Stimulated activated CD8-positive, alpha-beta memory T cell treated with anti-CD3 and anti-CD28 coated beads, Interleukin-4, amount 100 ng/mL, for 24 hours (primary cell): ENCODE measurements around the gene IL1RAPL2.
"Not testable (repeated sequence)": the region's sequence is repeated elsewhere in the genome, so short reads cannot be mapped to it uniquely, and the experiment has no call there.

Experiments
- DNase-seq: peaks from one replicate; pipeline ENCODE4 v3.0.0-alpha.2; 2020; ENCODE audit warnings: low read depth

IL1RAPL2 gene

GRCh38 chrX:105173071-105173470 is 607.1 kb downstream of the IL1RAPL2 start:
- no peak for DNase-seq

GRCh38 chrX:105179644-105180043 is 613.6 kb downstream of the IL1RAPL2 start:
- DNase-seq: no peak

GRCh38 chrX:105189093-105189492 is 623.1 kb downstream of the IL1RAPL2 start:
- no peak for DNase-seq

DNA sequence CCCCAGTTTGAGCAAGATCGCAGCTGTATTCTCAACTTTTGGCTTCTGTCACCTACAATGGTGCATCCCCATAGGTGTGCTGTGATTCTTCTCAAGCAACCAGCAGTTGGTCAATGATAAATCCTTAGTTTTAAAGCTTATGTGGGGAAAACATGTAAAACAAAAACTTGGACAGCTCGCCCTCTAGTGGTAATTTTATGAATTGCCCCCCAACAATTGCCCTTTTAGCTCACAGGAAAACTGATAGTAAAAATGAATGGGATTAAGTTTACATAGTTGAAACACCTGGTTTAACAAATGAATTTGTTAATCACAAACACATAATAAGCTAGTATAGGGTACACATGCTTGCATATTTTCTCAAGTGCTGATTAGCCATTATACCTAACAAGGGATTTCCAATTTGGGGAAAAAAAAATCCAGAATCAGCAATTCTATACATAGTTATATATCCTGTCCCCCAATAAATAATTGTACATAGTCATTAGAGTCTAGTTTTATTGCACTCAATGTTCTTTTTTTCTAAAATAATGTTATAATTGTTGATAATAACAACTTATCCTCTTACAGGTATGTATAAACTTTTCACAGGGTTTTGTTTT is 624.4 kb downstream of the IL1RAPL2 start:
- DNase-seq: no peak

DNA sequence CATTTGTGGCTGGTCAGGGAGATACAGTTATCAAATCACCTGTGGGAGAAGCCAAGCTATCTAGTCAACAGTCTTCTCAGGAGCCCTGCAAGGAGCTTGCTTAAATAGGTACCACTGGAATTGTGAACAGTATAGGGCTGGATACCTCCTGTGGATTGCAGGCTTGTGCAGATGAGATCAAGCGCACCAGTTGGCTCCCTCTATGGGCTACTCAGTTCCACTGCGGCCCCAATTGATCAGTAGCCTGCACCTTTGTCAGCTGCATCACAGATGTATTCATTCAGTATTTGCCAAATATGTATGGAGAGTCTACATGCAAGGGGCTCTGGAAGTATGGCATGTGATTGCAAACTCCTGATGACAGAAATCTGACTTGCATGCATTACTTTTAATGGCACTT is 625.9 kb downstream of the IL1RAPL2 start:
- no peak for DNase-seq

GRCh38 chrX:105209406-105209805 is 643.4 kb downstream of the IL1RAPL2 start:
- DNase-seq: no peak

- no peak for DNase-seq
Observed at GRCh38 chrX:105210258-105210657, 644.3 kb downstream of the IL1RAPL2 start.

DNA sequence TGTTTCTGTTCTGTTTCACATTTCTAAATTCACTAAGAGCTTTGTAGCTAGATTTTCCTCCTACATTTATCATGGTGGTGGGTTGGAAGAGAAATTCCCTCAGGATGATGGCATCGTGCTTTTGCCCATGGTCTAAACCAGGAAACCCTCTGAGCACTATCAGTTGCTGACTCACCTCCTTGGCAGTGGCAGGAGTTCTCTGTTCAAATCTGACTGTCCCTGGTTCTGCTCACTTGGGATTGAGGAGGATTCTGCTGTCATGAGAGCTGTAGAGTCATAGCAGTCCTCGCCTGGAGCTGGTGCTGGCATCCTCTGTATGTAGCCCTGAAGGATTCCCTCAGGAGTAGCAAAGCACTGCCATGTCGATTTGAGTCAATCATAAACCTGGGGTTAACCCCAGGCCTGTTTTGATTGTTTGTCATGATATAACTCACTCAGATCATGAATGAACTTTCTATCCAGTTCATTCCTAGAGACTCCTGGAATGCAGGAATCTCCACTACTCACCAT is 645.1 kb downstream of the IL1RAPL2 start:
- DNase-seq: no peak

DNA sequence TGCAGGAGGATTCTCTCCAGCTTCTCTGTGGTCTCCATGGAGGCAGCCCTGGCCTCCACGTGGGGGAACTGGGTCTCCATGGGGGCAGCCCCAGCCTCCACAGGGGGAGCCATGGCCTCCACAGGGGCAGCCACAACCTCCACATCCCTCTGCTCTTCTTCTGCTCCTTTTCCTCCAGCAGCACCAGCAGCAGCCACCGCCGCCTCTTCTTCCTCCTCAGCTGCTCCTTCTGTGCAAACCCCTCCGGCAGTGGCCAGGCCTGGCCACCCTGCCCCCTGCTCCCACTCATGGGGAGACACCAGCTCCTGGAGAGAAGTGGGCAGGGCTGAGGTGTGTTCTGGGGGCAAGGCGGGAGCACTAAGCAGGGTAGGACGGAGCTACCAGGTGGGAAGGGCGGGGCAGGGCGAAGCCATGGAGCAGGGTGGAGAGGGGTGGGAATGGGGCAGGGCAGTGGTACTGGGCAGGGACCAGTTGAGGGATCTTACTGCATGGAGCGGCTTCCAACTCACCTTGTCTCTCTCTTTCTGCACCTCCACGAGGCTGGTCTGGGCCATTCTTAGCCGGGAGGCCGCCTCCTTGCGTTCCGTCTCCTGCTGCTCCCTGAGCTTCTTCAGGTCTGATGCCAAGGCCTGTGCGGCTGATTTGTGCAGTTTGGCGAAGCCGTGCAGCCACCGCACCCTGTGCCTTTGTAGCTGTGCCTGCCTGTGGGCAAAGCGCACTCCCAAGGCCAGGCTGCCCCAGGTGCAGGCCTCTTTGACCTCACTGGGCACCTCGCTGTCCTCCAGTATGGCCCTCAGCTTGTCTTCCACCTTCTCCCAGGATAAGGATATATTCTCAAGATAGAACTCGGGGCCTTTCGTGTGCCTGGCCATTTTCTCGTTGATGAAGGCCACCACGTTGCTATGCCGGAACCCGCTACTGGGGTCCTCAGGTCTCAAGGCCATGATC is 653.7 kb downstream of the IL1RAPL2 start:
- no peak for DNase-seq

- DNase-seq: no peak
Observed at GRCh38 chrX:105220636-105221035, 654.6 kb downstream of the IL1RAPL2 start, which contains the start of gene TEX13A. TSS of gene TEX13A (minus strand) at chrX:105220694. CDS start at chrX:105220397, 297 bp downstream.

DNA sequence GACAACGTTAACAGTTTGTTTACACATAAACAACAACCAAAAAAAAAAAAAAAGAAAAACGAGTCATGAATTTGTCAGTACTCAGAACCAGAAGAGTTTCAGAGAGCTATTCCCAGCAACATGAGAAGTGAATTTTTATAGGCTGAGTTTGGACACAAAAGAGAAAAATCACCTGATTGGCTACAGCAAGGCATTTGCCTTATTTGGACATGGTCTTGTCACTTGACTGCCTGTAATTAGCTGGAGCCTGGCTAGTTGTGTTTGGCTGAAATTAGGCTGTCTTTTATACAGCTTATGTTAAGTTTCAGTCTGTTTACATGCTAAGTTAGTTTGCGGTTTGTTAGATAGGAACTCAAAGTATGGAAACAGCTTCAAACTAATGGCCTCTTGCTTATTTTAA is 655.4 kb downstream of the IL1RAPL2 start:
- DNase-seq: no peak

DNA sequence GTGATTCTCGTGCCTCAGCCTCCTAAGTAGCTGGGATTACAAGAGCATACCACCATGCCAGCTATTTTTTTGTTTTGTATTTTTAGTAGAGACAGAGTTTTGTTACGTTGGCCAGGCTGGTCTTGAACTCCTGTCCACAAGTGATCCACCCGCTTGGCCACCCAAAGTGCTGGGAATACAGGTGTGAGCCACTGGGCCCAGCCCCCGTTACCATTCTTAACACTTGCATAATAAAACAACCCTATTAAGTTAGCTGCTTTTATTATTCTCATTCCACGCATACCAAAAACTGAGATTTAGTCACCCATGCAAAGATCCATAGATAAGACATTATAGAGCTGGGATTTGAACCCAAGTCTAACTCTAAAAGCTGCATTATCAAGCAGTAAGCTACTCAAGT is 660.5 kb downstream of the IL1RAPL2 start:
- DNase-seq: no peak

- DNase-seq: no peak
Observed at GRCh38 chrX:105228602-105229001, 662.6 kb downstream of the IL1RAPL2 start.

- no peak for DNase-seq
Observed at GRCh38 chrX:105229146-105229545, 663.1 kb downstream of the IL1RAPL2 start.

DNA sequence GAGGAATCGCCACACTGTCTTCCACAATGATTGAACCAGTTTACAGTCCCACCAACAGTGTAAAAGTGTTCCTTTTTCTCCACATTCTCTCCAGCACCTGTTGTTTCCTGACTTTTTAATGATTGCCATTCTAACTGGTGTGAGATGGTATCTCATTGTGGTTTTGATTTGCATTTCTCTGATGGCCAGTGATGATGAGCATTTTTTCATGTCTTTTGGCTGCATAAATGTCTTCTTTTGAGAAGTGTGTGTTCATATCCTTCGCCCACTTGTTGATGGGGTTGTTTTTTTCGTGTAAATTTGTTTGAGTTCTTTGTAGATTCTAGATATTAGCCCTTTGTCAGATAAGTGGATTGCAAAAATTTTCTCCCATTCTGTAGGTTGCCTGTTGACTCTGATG is 671.4 kb downstream of the IL1RAPL2 start:
- DNase-seq: not testable (repeated sequence)

DNA sequence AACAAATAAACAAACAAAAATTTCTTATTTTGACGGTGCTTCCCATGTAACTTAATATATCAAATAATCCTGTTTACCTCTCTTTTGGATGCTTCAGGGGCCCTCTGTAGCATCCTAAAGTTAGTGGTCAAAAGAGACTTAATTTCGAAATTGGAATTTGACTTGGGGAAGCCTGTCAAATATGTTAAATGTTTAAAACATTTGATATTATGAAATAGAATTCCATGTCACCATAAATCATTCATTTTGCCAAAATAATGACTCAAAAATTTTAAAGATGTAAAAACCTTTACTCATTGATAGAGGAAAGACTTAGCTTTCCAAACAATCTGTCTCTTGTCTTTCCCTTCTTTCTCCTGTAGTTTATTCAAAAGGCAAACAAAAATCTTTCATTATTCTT is 675.1 kb downstream of the IL1RAPL2 start:
- DNase-seq: no peak

- DNase-seq: no peak
Observed at GRCh38 chrX:105260291-105261043, 694.5 kb downstream of the IL1RAPL2 start.

DNA sequence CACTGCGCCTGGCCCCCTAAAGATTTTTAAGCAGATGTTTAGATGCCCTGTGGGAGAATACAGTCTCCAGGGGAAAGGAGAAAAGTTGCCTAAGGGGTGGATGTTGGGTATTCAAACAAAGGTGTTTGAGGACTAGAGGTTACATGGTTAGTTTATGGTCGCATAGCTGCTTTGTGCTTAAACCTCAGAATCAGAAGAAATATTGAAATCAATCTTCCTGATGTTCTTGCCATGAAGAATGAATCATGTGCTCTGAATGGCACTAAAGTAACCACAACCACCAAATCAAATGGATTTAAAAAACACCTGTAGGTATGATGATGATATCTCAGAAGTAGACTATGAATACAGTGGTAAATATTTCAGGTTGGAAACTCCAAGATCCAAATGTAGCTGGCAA is 697.2 kb downstream of the IL1RAPL2 start:
- DNase-seq: no peak

- DNase-seq: no peak
Observed at GRCh38 chrX:105263801-105264200, 697.8 kb downstream of the IL1RAPL2 start.

- no peak for DNase-seq
Observed at GRCh38 chrX:105265093-105265492, 699.1 kb downstream of the IL1RAPL2 start.

GRCh38 chrX:105266456-105266855 is 700.5 kb downstream of the IL1RAPL2 start:
- DNase-seq: no peak

DNA sequence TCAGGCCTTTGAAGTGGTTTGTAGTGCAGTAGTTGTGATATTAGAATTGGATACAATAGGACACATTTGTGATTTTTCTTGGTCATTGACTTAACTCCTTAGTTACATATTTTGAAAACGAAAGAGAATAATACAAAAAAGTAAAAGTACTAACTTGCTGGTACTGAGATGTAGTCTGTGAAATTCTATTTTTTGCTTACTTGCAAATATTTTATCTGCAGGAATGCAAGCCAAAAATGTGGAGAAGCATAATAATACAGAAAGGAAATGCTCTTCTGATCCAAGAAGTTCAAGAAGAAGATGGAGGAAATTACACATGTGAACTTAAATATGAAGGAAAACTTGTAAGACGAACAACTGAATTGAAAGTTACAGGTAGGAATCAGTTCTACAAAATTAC is 701.2 kb downstream of the IL1RAPL2 start:
- DNase-seq: no peak
